Measurements from ENCODE around the gene LGALS3BP.

Gene LGALS3BP

DNA sequence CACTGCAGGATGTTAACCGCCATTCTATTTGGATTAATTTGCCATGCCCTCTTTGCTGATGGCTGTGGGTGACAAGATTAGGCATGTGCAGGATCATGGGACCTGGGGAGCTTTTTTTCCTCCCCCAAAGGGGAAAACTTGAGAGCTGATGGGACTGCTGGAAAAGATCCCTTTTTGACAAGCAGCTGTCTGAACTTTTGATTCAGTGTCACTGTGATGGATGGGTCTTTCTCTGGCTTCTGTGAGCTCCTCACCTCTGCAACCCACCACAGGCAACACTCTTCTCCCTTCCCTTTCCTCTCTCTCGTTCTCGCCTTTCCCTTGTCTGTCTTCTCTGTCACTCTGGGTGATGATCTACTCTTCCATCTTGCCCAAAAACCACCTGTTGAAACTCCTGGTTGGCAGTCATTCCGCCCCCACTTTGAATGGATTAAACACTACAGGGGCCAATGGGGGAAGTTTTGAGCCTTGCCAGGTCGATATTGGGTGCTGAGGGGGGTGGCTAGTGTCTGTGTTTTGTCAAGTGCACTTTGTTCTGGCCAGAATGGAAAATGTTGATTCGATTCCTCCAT, 32.9 kb upstream of the LGALS3BP start:
- Histone ChIP-seq H3K27ac (ENCODE audit: low read depth, low read length, severe bottlenecking) (no peak overlapping the region), H3K4me1 (ENCODE audit: control insufficient read depth, insufficient read depth, low read length, poor library complexity, severe bottlenecking) (no peaks in the 10 kb centered on the region), H3K9me3 (ENCODE audit: control insufficient read depth, low read length) (peaks cover 37% of the 10 kb centered on the region), H3K4me3 (ENCODE audit: extremely low read depth, insufficient read depth, low read length, poor library complexity, severe bottlenecking) (no peak overlapping the region), H3K36me3 (ENCODE audit: control insufficient read depth, insufficient read depth, low read length) (peaks cover 5% of the 10 kb centered on the region)
- WGBS, 2 experiments (ENCODE audit: insufficient coverage in 2 of 2): 63 to 74% methylated on average over 5 of the region's 6 CpGs

DNA sequence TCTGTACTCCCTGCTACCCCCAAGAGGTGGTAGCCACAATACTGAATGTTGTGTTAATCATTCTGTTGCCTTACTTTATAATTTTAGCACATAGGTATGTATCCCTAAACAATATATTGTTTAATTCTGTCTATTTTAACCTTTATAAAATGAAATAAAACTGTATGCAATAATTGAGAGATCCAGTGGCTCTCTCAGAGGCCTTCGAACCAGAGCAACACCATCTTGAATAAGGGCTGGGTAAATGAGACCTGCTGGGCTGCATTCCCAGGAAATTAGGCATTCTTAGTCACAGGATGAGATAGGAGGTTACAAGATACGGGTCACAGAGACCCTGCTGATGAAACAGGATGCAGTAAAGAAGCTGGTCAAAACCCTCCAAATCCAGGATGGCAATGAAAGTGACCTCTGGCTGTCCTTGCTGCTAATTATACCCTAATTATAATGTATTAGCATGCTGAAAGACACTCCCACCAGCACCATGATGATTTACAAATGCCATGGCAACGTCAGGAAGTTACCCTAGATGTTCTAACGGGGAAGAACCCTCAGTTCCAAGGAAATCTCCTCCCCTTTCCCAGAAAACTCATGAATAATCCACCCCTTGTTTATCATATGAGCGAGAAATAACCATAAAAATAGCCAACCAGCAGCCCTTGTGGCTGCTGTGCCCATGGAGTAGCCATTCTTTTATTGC, 31.9 kb upstream of the LGALS3BP start:
- 64 to 67% methylated on average over 4 to 5 of the region's 5 CpGs for WGBS, 2 experiments (ENCODE audit: insufficient coverage in 2 of 2)
- Histone ChIP-seq H3K27ac (ENCODE audit: low read depth, low read length, severe bottlenecking) (no peak overlapping the region), H3K4me3 (ENCODE audit: extremely low read depth, insufficient read depth, low read length, poor library complexity, severe bottlenecking) (no peak overlapping the region), H3K36me3 (ENCODE audit: control insufficient read depth, insufficient read depth, low read length) (peaks cover 15% of the 10 kb centered on the region), H3K4me1 (ENCODE audit: control insufficient read depth, insufficient read depth, low read length, poor library complexity, severe bottlenecking) (no peaks in the 10 kb centered on the region), H3K9me3 (ENCODE audit: control insufficient read depth, low read length) (peaks cover 33% of the 10 kb centered on the region)

DNA sequence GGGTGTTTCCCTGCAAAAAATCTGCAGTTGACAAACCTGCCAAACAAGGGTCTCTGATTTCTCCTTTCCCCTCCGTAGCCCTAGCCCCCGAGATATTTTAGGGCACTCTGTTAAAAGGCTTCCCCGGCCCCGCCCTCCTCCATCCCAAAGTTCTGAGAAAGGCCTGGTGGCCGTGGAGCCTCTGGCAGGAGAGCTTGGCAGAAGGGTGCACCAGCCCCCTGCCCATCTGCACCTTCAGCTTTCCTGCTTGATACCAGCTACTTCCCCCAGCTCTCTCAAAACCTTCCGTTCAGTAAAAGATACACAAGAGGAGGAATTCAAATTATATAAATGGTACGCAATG, 30.6 kb upstream of the LGALS3BP start:
- WGBS, 2 experiments (ENCODE audit: insufficient coverage in 2 of 2): 78 to 81% methylated on average over 5 of the region's 7 CpGs
- peaks cover 25% of the 10 kb centered on the region for H3K9me3 ChIP-seq (ENCODE audit: control insufficient read depth, low read length)
- H3K36me3 ChIP-seq (ENCODE audit: control insufficient read depth, insufficient read depth, low read length): peaks cover 16% of the 10 kb centered on the region
- no peak overlapping the region for H3K27ac ChIP-seq (ENCODE audit: low read depth, low read length, severe bottlenecking)
- H3K4me3 ChIP-seq (ENCODE audit: extremely low read depth, insufficient read depth, low read length, poor library complexity, severe bottlenecking): peak overlapping the region; percentile 76
- H3K4me1 ChIP-seq (ENCODE audit: control insufficient read depth, insufficient read depth, low read length, poor library complexity, severe bottlenecking): no peaks in the 10 kb centered on the region

DNA sequence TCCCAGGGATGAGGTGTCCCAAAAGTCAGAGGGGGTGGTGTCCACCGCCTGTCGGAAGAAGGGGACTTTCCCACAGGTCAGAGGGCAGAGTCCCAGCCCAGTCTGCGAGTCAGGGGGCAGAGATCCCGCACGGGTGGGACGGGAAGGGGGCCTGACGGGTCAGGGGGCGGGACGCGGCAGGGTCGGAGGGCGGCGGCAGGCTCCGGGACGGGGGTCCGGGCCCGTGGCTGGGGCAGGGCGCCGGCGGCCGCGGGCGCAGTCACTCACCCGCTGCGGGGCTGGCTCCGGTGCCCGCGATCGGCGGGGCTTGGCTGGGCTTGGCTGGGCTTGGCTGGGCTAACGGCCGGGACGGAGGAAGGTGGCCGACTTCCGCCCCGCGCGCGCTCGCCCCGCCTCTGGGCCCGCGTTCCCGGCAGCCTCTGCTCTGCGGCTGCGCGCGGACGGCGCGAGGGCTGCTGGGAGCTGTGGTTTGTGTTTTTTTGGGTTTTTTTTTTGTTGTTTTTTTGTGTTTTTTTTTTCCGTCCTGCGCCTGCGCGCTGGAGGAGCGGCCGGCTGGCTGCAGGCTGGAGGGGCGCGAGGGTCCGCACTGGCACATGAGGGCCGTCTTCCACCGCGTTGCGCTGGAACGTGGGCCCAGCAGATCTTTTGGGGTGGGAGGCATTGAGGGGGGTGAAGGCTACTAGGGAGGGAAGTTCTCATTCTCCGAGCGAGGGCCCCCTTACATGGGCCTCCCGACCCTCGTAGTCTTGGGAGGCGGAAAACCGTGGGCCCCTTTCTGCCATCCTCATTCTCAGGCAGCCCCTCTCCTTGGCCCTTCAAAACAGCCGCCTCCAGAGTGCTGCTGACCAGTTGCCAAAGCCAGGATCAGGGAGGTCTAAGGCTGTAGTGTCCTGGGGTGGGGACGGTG, 29.9 kb upstream of the LGALS3BP start, which contains the start of gene CANT1:
TSS of gene CANT1 (minus strand) at position 368 of the 907 bp plus-strand sequence. CDS start 12,142 bp downstream, outside the sequence.
- Histone ChIP-seq H3K4me3 (ENCODE audit: extremely low read depth, insufficient read depth, low read length, poor library complexity, severe bottlenecking) (peak within 1 kb of the TSS; percentile 76), H3K36me3 (ENCODE audit: control insufficient read depth, insufficient read depth, low read length) (peaks cover 16% of the 10 kb centered on the region), H3K27ac (ENCODE audit: low read depth, low read length, severe bottlenecking) (no peak within 1 kb of the TSS), H3K4me1 (ENCODE audit: control insufficient read depth, insufficient read depth, low read length, poor library complexity, severe bottlenecking) (no peaks in the 10 kb centered on the region), H3K9me3 (ENCODE audit: control insufficient read depth, low read length) (peaks cover 23% of the 10 kb centered on the region)
- 3 to 6% methylated on average over 44 to 57 of the region's 73 CpGs for WGBS, 2 experiments (ENCODE audit: insufficient coverage in 2 of 2)

DNA sequence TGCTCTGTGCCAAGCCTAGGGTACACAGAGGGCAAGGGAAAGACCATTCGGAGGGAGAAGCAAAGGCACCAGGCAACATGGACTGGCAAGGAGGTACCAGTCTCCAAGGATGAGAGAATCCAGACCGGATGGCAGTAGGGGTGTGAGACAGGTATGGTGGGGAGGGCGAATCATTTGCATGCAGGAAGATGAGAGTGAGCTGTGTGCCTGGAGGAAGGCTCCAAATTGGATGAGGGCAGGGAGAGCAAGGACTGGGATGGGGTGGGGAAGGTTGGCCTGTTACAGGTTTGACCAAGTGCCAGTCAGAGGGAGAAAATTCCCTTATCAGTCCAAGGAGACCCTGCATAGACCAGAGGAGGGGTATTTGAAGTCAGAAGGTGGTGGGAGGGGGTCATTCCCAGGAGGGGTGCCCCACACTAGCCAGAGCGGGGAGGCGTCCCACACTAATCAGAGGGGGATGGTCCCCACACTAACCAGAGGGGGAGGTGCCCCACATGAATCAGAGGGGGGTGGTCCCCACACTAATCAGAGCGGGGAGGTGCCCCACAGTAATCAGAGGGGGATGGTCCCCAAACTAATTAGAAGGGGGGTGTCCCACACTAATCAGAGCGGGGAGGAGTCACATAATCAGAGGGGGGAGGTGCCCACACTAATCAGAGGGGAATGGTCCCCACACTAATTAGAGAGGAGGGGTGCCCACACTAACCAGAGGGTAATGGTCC, 29.1 kb upstream of the LGALS3BP start:
- Histone ChIP-seq H3K36me3 (ENCODE audit: control insufficient read depth, insufficient read depth, low read length) (peaks cover 16% of the 10 kb centered on the region), H3K4me1 (ENCODE audit: control insufficient read depth, insufficient read depth, low read length, poor library complexity, severe bottlenecking) (no peaks in the 10 kb centered on the region), H3K27ac (ENCODE audit: low read depth, low read length, severe bottlenecking) (no peak overlapping the region), H3K4me3 (ENCODE audit: extremely low read depth, insufficient read depth, low read length, poor library complexity, severe bottlenecking) (peak overlapping the region; percentile 76), H3K9me3 (ENCODE audit: control insufficient read depth, low read length) (peaks cover 17% of the 10 kb centered on the region)
- WGBS, 2 experiments (ENCODE audit: insufficient coverage in 2 of 2): 53 to 60% methylated on average over 6 to 7 of the region's 7 CpGs

DNA sequence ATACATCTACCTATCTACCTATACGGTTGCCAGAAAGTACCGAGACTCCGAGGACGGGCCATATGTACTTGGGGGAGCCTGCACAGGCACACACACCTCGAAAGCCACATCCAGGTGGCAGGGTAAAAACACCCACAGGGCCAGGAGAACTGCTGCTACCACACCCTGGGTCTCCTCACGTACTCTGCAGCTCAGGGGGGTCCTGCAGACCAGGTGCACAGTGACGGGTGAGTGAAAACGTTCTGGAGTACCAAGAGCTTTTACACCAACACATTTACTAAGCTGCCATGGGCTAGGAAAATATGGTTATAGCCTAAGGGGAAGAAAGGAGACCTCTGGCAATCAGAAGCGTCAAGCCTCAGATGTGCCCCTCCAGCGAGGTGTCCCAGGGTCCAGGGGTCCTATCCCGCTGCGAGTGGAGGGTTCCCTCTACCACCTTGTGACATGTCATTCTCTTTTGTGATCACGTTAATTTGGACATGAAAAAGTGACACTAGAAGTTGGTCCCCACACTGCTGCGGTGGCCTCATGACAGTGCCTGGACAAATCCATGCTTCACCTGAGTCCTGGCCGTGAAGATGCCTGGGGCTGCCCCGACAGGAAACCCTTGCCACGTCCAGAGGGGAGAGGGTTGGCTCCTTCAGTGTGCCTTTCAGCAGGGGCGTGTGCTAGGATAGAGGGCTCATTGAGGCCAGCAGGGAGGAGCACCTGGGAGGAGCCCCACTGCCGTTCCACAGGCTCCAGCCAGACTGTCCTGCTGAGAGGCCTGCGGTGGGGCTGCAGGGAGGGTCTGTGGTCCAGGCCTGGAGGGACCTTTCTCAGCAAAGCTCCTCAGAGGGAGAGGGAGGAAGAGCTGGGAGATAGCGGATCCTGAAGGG, 28.0 kb upstream of the LGALS3BP start:
- H3K4me1 ChIP-seq (ENCODE audit: control insufficient read depth, insufficient read depth, low read length, poor library complexity, severe bottlenecking): no peaks in the 10 kb centered on the region
- peaks cover 9% of the 10 kb centered on the region for H3K9me3 ChIP-seq (ENCODE audit: control insufficient read depth, low read length)
- WGBS, 2 experiments (ENCODE audit: insufficient coverage in 2 of 2): 92 to 95% methylated on average over 18 of the region's 21 CpGs
- no peak overlapping the region for H3K27ac ChIP-seq (ENCODE audit: low read depth, low read length, severe bottlenecking)
- H3K4me3 ChIP-seq (ENCODE audit: extremely low read depth, insufficient read depth, low read length, poor library complexity, severe bottlenecking): no peak overlapping the region
- peaks cover 18% of the 10 kb centered on the region for H3K36me3 ChIP-seq (ENCODE audit: control insufficient read depth, insufficient read depth, low read length)

DNA sequence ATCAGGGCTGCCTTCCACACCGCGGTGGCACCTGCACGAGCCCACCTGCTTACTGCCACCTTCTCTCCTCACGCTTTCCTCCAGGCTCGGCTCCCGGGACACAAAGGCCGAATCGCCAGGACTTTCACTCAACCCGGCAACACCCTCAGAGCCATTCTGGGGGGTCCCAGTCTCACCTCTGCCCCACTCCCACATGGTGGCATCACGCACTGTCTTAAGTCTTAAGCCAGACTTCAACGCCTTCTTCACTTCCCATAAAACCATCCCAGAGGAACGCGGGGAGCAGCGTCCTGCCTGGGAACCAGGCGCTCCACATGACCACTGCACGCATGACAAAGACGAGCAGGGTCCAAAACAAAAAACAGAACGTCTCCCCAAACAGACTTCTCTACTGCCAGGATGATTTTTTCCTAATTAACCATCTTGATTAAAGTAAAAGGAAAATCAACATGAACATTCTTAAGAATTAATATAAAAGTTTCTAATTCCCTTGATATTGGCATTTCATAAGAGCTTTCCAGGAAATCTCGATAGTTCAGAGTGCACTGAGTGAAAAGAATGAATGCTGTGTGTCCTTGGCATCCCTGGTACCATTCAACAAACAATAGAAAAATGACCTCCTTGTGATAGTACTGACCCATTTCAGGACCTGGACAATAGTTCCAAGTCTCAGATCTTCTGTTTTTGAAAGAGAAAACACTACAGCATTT, 27.2 kb upstream of the LGALS3BP start:
- no peaks in the 10 kb centered on the region for H3K4me1 ChIP-seq (ENCODE audit: control insufficient read depth, insufficient read depth, low read length, poor library complexity, severe bottlenecking)
- WGBS, 2 experiments (ENCODE audit: insufficient coverage in 2 of 2): 86 to 94% methylated on average over 9 to 16 of the region's 19 CpGs
- no peak overlapping the region for H3K4me3 ChIP-seq (ENCODE audit: extremely low read depth, insufficient read depth, low read length, poor library complexity, severe bottlenecking)
- H3K27ac ChIP-seq (ENCODE audit: low read depth, low read length, severe bottlenecking): no peak overlapping the region
- peaks cover 21% of the 10 kb centered on the region for H3K36me3 ChIP-seq (ENCODE audit: control insufficient read depth, insufficient read depth, low read length)
- peaks cover 1% of the 10 kb centered on the region for H3K9me3 ChIP-seq (ENCODE audit: control insufficient read depth, low read length)

DNA sequence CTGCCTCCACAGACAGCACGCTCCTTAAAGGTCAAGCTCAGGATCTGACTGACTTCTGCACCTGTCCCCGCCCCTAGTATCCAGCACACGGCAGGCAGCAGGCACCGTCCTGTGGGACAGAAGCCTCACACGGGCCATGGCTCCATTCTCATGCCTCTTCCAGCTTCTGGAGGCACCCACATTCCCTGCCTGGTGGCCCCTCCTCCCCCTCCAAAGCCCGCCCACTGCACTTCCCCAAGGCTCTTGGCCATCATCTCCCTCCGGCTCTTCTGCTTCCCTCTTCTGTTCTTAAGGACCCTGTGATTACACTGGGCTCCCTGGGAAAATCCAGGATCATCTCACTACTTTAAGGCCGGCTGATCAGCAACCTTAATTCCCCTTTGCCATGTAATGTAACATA, 26.3 kb upstream of the LGALS3BP start:
- Histone ChIP-seq H3K9me3 (ENCODE audit: control insufficient read depth, low read length) (no peaks in the 10 kb centered on the region), H3K4me3 (ENCODE audit: extremely low read depth, insufficient read depth, low read length, poor library complexity, severe bottlenecking) (no peak overlapping the region), H3K36me3 (ENCODE audit: control insufficient read depth, insufficient read depth, low read length) (peaks cover 21% of the 10 kb centered on the region), H3K27ac (ENCODE audit: low read depth, low read length, severe bottlenecking) (no peak overlapping the region), H3K4me1 (ENCODE audit: control insufficient read depth, insufficient read depth, low read length, poor library complexity, severe bottlenecking) (no peaks in the 10 kb centered on the region)
- WGBS, 2 experiments (ENCODE audit: insufficient coverage in 2 of 2): 87 to 91% methylated on average over 7 to 8 of the region's 8 CpGs

DNA sequence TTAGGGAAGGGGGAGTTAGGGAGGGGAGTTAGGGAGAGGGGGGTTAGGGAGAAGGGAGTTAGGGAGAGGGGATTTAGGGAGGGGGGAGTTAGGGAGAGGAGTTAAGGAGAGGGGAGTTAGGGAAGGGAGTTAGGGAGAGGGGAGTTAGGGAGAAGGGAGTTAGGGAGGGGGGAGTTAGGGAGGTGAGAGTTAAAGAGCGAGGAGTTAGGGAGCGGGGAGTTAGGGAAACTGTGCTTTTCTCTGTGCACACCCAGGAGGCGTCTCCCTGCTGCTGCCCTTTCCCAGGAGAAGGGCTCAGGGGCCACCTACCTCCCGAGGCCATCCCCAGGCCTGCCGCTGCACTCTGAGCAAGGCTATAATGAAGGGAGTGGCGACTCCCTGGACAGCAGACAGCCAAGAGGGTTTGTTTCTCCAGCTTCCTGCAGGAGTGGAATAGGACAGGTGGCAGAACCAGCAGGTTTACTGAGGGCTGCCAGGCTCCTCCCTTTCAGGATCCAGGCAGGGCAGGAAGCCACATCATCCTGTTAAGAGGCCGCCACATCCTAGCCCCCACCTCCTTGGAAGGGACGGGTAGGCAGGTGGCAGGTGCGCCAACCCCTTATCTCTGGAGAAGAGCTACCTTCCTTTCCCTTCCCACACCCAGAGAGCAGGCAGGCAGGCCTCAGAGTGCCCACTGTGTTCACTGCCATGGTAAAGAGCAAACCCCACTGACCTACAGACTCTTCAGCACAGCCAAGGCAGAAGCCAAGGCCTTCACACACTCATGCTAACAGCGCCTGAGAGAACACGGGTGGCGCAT, 25.5 kb upstream of the LGALS3BP start:
- Histone ChIP-seq H3K36me3 (ENCODE audit: control insufficient read depth, insufficient read depth, low read length) (peaks cover 25% of the 10 kb centered on the region), H3K9me3 (ENCODE audit: control insufficient read depth, low read length) (no peaks in the 10 kb centered on the region), H3K4me3 (ENCODE audit: extremely low read depth, insufficient read depth, low read length, poor library complexity, severe bottlenecking) (no peak overlapping the region), H3K4me1 (ENCODE audit: control insufficient read depth, insufficient read depth, low read length, poor library complexity, severe bottlenecking) (no peaks in the 10 kb centered on the region), H3K27ac (ENCODE audit: low read depth, low read length, severe bottlenecking) (no peak overlapping the region)
- 94 to 99% methylated on average over 8 to 9 of the region's 12 CpGs for WGBS, 2 experiments (ENCODE audit: insufficient coverage in 2 of 2)

Measured in mesodermal cell (in vitro differentiated cells).